ENCODE measurements around the gene TOR4A. TPM values are rescaled to one million over a fixed set of nuclear protein-coding genes. Genes with fewer than 3 reads are reported as not detected.
A peak's percentile ranks its signal among the peaks of the same experiment; 100 is the strongest.

Gene TOR4A
- total RNA-seq, 2 experiments from 2014 or later: 0.67 to 0.80 TPM

DNA sequence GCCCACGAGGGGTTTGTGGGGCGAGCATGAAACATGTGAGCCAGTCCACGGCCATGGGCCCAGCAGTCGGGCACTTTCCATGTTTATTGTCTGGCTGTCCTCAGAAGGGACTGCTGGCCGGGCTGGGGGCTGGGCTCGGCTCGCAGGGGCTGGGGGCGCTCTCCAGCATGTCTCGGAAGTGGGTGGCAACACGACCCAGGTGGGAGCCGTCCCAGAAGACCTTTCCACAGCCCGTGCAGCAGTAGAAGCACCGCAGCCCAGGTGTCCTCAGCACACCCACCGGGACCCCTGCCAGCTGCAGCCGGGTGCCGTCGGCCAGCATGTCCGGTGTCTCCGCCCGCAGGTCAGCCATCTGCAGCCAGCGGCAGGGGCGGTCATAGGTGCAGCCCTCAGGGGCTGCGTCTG lies 29.3 kb downstream of the TOR4A start:
- H3K9me3 ChIP-seq (ENCODE audit: control insufficient read depth in 1 of 2, insufficient read depth in 1 of 2, low read length in 2 of 2): peaks cover 0 to 3% of the 10 kb centered on the region in 2 experiments
- Mint-ChIP-seq H3K27me3 (no peaks in the 10 kb centered on the region), H3K4me1 (ENCODE audit: low read depth) (peaks cover 6% of the 10 kb centered on the region), H3K27ac (no peak overlapping the region), H3K9me3 (no peaks in the 10 kb centered on the region), H3K4me3 (no peak overlapping the region), H3K36me3 (ENCODE audit: low read depth) (no peaks in the 10 kb centered on the region)
- DNase-seq: peak in 1 of 14 experiments; percentile 31
- no peak overlapping the region for H3K4me3 ChIP-seq (ENCODE audit: low read length)
- ChIA-PET CTCF (no interaction called here), POLR2A (no interaction called here)
- intact Hi-C loops (cut with DNase I, micrococcal nuclease): no loop called here
- TF ChIP-seq, protein P1, sequence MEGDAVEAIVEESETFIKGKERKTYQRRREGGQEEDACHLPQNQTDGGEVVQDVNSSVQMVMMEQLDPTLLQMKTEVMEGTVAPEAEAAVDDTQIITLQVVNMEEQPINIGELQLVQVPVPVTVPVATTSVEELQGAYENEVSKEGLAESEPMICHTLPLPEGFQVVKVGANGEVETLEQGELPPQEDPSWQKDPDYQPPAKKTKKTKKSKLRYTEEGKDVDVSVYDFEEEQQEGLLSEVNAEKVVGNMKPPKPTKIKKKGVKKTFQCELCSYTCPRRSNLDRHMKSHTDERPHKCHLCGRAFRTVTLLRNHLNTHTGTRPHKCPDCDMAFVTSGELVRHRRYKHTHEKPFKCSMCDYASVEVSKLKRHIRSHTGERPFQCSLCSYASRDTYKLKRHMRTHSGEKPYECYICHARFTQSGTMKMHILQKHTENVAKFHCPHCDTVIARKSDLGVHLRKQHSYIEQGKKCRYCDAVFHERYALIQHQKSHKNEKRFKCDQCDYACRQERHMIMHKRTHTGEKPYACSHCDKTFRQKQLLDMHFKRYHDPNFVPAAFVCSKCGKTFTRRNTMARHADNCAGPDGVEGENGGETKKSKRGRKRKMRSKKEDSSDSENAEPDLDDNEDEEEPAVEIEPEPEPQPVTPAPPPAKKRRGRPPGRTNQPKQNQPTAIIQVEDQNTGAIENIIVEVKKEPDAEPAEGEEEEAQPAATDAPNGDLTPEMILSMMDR (IDR thresholded peaks at IDR 0.05): no peak
- H3K36me3 ChIP-seq (ENCODE audit: insufficient read depth, low read length): no peaks in the 10 kb centered on the region
- H3K27ac ChIP-seq (ENCODE audit: low read depth in 1 of 2, low read length in 2 of 2): no peak overlapping the region
- no peaks in the 10 kb centered on the region for H3K27me3 ChIP-seq (ENCODE audit: control insufficient read depth in 1 of 2, insufficient read depth in 2 of 2, low read length in 2 of 2)
- peaks cover 45% of the 10 kb centered on the region for H3K4me1 ChIP-seq (ENCODE audit: insufficient read depth, low read length)
- ATAC-seq (ENCODE audit: poor library complexity): no peak

DNA sequence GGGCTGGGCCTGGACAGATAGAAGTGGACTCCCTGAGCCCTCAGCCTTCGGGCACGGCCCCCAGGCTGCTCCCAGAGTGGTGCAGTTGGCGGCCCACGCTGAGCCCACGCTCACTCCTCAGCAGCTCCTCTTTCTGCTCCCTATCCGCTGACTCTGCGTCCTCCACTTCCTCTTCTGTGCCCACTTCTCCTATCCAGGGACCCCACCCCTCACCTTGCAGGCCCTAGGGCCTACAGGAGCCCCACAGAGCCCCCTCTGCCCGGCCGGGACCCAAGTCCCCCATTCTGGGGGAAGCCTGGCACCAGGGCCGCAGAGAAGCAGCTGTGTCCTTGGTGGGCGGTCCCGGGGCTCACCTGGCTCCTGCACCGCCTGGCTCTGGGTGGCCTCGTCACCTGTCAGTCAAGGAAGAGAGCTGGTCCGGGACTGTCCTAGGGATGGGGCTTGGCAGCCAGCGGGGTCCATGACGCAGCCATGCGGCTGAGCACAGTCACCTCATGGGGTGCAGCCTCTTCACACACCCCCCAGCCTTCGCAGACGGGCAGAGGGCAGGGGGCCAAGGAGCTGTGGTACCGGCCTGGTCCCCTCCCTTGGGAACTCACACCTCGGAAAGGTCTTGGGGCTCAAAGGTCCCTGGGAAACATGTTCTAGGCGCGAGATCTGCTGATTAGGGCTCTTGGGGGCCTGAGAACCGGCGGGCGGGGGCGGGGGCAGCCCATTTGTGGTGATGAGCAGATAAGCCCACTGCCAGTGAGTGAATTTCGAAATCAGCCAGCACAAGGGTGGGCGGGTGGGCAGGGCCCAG lies 29.9 kb downstream of the TOR4A start:
- H3K9me3 Mint-ChIP-seq: no peaks in the 10 kb centered on the region
- CTCF ChIA-PET: no interaction called here

DNA sequence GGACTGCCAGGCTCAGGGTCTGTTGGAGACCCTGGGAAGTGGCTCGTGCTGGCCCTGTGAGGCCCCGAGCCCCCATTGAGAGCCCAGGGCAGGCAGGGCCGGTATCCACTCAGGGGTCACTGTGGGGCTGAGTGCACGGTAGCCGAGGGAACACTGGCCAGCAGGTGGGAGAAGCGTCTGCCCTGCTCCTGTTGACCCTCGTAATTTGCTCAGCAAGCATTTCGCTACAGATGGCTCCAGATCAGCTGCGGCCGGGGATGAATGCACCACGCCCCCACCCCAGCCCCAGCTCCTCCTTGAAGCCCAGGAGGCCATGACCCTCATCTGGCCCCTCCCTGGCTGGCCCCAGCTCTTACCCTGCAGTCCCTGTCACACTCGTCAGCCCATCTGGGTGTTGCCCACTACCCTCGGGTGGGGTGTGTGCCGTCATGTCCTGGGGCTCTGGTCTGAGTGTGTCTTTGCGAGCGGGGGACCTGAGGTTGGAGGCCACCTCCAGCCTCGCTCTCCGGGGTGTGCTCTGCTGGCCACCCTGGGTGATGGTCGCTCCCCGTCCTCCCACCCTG lies 30.6 kb downstream of the TOR4A start:
- Mint-ChIP-seq H3K36me3 (ENCODE audit: low read depth) (no peaks in the 10 kb centered on the region), H3K9me3 (no peaks in the 10 kb centered on the region), H3K4me3 (no peak overlapping the region), H3K27me3 (no peaks in the 10 kb centered on the region), H3K4me1 (ENCODE audit: low read depth) (peaks cover 6% of the 10 kb centered on the region), H3K27ac (no peak overlapping the region)
- ChIA-PET CTCF (no interaction called here), POLR2A (no interaction called here)
- peaks cover 40% of the 10 kb centered on the region for H3K4me1 ChIP-seq (ENCODE audit: insufficient read depth, low read length)
- ATAC-seq (ENCODE audit: poor library complexity) (no peak), DNase-seq (peak in 1 of 14 experiments; percentile 26)
- no peak overlapping the region for H3K4me3 ChIP-seq (ENCODE audit: low read length)
- H3K27ac ChIP-seq (ENCODE audit: low read depth in 1 of 2, low read length in 2 of 2): no peak overlapping the region
- no peaks in the 10 kb centered on the region for H3K27me3 ChIP-seq (ENCODE audit: control insufficient read depth in 1 of 2, insufficient read depth in 2 of 2, low read length in 2 of 2)
- H3K36me3 ChIP-seq (ENCODE audit: insufficient read depth, low read length): no peaks in the 10 kb centered on the region
- peaks cover 0 to 3% of the 10 kb centered on the region in 2 experiments for H3K9me3 ChIP-seq (ENCODE audit: control insufficient read depth in 1 of 2, insufficient read depth in 1 of 2, low read length in 2 of 2)
- TF ChIP-seq, protein P1 (IDR thresholded peaks at IDR 0.05): no peak
- intact Hi-C loops (cut with DNase I, micrococcal nuclease): no loop called here

More for the DNA sequence above, 29.9 kb downstream of the TOR4A start:
- Mint-ChIP-seq H3K4me3 (peak overlapping the region; percentile 11), H3K4me1 (ENCODE audit: low read depth) (peaks cover 6% of the 10 kb centered on the region), H3K27me3 (no peaks in the 10 kb centered on the region), H3K36me3 (ENCODE audit: low read depth) (no peaks in the 10 kb centered on the region), H3K27ac (no peak overlapping the region)
- Histone ChIP-seq H3K4me1 (ENCODE audit: insufficient read depth, low read length) (peaks cover 45% of the 10 kb centered on the region), H3K36me3 (ENCODE audit: insufficient read depth, low read length) (no peaks in the 10 kb centered on the region), H3K9me3 (ENCODE audit: control insufficient read depth in 1 of 2, insufficient read depth in 1 of 2, low read length in 2 of 2) (peaks cover 0 to 3% of the 10 kb centered on the region in 2 experiments), H3K27ac (ENCODE audit: low read depth in 1 of 2, low read length in 2 of 2) (no peak overlapping the region), H3K27me3 (ENCODE audit: control insufficient read depth in 1 of 2, insufficient read depth in 2 of 2, low read length in 2 of 2) (no peaks in the 10 kb centered on the region), H3K4me3 (ENCODE audit: low read length) (no peak overlapping the region)
- TF ChIP-seq, protein P1 (IDR thresholded peaks at IDR 0.05): no peak
- POLR2A ChIA-PET: no interaction called here
- ATAC-seq (ENCODE audit: poor library complexity): no peak
- intact Hi-C loops (cut with DNase I, micrococcal nuclease): no loop called here
- peak in 1 of 14 experiments; percentile 33 for DNase-seq

All from CD4-positive, alpha-beta T cell (primary cell).